ENCODE measurements around the gene TNFAIP6.
"Not testable (repeated sequence)": the region's sequence is repeated elsewhere in the genome, so short reads cannot be mapped to it uniquely, and the experiment has no call there.

TNFAIP6 gene

GRCh38 chr2:151334082-151334815 lies 23.1 kb upstream of the TNFAIP6 start:
- TF ChIP-seq CTCF (IDR thresholded peaks at IDR 0.05; ENCODE audit: low read depth, low read length), result no peak
- peak; percentile 86 for DNase-seq (ENCODE audit: extremely low read depth, low read depth)

GRCh38 chr2:151336863-151337371 lies 20.5 kb upstream of the TNFAIP6 start:
- TF ChIP-seq CTCF (IDR thresholded peaks at IDR 0.05; ENCODE audit: low read depth, low read length), result no peak
- DNase-seq (ENCODE audit: extremely low read depth, low read depth), result no peak

DNA sequence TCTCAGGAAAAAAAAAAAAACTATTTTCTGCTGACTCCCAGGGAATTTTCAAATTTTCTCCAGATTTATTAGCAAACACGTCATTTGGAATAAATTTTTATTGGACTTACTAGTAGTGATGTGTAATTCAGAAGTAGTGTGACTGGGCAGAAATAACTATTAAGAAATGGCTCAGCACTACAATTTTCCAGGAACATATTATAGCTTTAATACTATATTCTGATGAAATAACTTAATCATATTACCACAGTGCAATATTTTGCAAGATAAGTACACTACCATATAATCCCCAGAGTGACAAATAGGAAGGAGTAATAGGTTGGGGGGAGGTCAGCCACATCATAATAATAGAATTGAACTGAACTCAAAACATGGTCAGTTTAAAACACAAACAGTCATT lies 19.7 kb upstream of the TNFAIP6 start:
- TF ChIP-seq CTCF (IDR thresholded peaks at IDR 0.05; ENCODE audit: low read depth, low read length), result no peak
- DNase-seq (ENCODE audit: extremely low read depth, low read depth), result peak; percentile 38

GRCh38 chr2:151338115-151338514 lies 19.3 kb upstream of the TNFAIP6 start:
- no peak for TF ChIP-seq CTCF (IDR thresholded peaks at IDR 0.05; ENCODE audit: low read depth, low read length)
- DNase-seq (ENCODE audit: extremely low read depth, low read depth), result no peak

- DNase-seq (ENCODE audit: extremely low read depth, low read depth), result no peak
- TF ChIP-seq CTCF (IDR thresholded peaks at IDR 0.05; ENCODE audit: low read depth, low read length), result no peak
These were observed 14.3 kb upstream of the TNFAIP6 start for GRCh38 chr2:151343073-151343472.

DNA sequence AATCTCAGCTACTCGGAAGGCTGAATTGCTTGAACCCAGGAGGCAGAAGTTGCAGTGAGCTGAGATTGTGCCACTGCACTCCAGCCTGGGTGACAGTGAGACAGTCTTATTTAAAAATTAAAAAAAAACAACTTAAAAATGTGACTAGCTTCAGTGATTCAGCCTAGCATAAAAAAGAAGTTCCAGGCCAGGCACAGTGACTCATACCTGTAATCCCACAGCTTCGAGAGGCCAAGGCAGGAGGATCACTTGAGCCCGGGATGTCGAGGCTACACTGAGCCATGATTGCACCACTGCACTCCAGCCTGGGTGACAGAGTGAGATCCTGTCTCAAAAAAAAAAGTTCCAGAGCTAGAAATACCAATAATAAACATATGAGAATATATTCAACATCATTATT lies 13.2 kb upstream of the TNFAIP6 start:
- not testable (repeated sequence) for DNase-seq (ENCODE audit: extremely low read depth, low read depth)

GRCh38 chr2:151344906-151345305 lies 12.5 kb upstream of the TNFAIP6 start:
- TF ChIP-seq CTCF (IDR thresholded peaks at IDR 0.05; ENCODE audit: low read depth, low read length), result no peak
- DNase-seq (ENCODE audit: extremely low read depth, low read depth), result no peak

DNA sequence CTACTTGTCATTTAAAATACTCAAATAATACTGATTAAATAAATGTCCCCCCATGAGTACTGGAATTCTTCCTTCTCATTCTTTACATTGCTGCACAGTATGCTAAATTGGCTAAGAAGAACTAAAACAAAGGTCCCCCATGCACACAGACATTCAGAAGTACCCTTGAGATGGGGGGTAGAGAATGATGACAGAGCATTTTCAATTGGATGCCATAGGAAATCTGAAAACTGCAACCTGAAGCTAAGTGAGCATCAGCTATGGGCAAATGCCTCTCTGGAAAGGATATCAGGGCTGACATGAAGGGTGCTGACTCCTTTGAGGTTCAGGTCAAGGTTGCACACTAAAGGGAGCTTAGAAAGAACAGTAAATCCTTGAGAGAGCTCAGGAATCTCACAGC lies 10.1 kb upstream of the TNFAIP6 start:
- DNase-seq (ENCODE audit: extremely low read depth, low read depth), result no peak
- TF ChIP-seq CTCF (IDR thresholded peaks at IDR 0.05; ENCODE audit: low read depth, low read length), result no peak

All from AG09319 (cell line).